GM21737 (cell line): Measurements from ENCODE around the gene CAPN2.
"Not testable (repeated sequence)": the region's sequence is repeated elsewhere in the genome, so short reads cannot be mapped to it uniquely, and the experiment has no call there.

Source experiments
- ATAC-seq: cut with Tn5 transposase; IDR thresholded peaks from one replicate; pipeline ENCODE4 v1.9.1; 2021; ENCODE audit warnings: mild to moderate bottlenecking, moderate library complexity; ENCODE audit not compliant: unreplicated experiment

CAPN2 gene

GRCh38 chr1:223738465-223739365 is 26.4 kb downstream of the CAPN2 start:
- ATAC-seq: no peak

GRCh38 chr1:223739366-223740037 is 27.2 kb downstream of the CAPN2 start:
- no peak for ATAC-seq

- not testable (repeated sequence) for ATAC-seq
Observed at GRCh38 chr1:223740038-223740736, 27.8 kb downstream of the CAPN2 start.

- no peak for ATAC-seq
Observed at GRCh38 chr1:223741861-223742260, 29.5 kb downstream of the CAPN2 start.

- no peak for ATAC-seq
Observed at GRCh38 chr1:223742856-223743517, 30.6 kb downstream of the CAPN2 start.

- ATAC-seq: no peak
Observed at GRCh38 chr1:223745731-223746130, 33.4 kb downstream of the CAPN2 start.

- ATAC-seq: no peak
Observed at GRCh38 chr1:223747838-223748335, 35.5 kb downstream of the CAPN2 start.

- ATAC-seq: no peak
Observed at GRCh38 chr1:223748405-223748772, 36.0 kb downstream of the CAPN2 start.

GRCh38 chr1:223748773-223749733 is 36.7 kb downstream of the CAPN2 start:
- no peak for ATAC-seq

GRCh38 chr1:223750730-223751570 is 38.6 kb downstream of the CAPN2 start:
- no peak for ATAC-seq

- ATAC-seq: no peak
Observed at GRCh38 chr1:223751696-223752095, 39.4 kb downstream of the CAPN2 start.

GRCh38 chr1:223752721-223753515 is 40.6 kb downstream of the CAPN2 start:
- ATAC-seq: no peak

GRCh38 chr1:223754681-223755431 is 42.5 kb downstream of the CAPN2 start:
- ATAC-seq: no peak

GRCh38 chr1:223755432-223755792 is 43.1 kb downstream of the CAPN2 start:
- no peak for ATAC-seq

GRCh38 chr1:223755992-223756775 is 43.8 kb downstream of the CAPN2 start:
- no peak for ATAC-seq

- ATAC-seq: no peak
Observed at GRCh38 chr1:223756806-223757700, 44.7 kb downstream of the CAPN2 start.
